ENCODE measurements around the gene CTDNEP1.
A peak's percentile ranks its signal among the peaks of the same experiment; 100 is the strongest.

CTDNEP1 gene

DNA sequence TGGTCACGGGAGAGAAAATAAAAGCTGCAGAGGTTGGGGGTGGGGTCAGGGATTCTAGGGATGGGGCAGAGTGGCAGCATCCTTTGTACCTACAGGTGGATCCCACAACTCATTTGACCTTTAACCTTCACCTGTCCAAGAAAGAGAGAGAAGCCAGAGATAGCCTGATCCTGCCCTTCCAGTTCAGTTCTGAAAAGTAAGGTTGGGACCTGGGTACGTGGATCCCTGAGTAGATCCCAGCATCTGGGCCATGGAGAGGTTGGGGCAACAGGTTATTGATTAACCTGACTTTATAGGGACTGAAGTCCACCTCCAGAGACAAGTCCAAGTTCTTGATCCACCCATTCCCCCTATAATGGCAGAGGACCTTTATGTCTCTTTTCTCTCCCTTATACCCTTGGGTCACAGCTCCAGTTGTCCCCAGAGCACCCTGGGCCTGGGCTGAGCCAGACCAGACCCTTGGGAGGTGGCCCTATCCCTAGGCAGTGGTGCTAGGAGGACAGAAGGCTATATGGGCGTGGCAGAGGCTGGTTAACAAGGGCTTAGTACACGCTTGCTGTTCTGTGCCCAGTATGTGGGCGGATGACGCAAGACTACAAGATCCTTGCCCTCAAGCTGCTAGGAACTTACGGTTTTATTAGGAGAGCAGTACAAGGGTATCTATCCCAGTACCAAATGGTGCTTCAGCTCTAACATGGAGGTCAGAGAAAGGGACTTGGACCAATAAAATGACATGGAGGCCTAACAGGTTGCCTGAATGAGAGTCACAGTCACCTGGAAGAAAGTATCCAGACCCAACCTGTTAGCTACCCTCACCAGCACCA, 7.4 kb upstream of the CTDNEP1 start:
- TF ChIP-seq, protein P1, sequence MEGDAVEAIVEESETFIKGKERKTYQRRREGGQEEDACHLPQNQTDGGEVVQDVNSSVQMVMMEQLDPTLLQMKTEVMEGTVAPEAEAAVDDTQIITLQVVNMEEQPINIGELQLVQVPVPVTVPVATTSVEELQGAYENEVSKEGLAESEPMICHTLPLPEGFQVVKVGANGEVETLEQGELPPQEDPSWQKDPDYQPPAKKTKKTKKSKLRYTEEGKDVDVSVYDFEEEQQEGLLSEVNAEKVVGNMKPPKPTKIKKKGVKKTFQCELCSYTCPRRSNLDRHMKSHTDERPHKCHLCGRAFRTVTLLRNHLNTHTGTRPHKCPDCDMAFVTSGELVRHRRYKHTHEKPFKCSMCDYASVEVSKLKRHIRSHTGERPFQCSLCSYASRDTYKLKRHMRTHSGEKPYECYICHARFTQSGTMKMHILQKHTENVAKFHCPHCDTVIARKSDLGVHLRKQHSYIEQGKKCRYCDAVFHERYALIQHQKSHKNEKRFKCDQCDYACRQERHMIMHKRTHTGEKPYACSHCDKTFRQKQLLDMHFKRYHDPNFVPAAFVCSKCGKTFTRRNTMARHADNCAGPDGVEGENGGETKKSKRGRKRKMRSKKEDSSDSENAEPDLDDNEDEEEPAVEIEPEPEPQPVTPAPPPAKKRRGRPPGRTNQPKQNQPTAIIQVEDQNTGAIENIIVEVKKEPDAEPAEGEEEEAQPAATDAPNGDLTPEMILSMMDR (IDR thresholded peaks at IDR 0.05), result no peak

DNA sequence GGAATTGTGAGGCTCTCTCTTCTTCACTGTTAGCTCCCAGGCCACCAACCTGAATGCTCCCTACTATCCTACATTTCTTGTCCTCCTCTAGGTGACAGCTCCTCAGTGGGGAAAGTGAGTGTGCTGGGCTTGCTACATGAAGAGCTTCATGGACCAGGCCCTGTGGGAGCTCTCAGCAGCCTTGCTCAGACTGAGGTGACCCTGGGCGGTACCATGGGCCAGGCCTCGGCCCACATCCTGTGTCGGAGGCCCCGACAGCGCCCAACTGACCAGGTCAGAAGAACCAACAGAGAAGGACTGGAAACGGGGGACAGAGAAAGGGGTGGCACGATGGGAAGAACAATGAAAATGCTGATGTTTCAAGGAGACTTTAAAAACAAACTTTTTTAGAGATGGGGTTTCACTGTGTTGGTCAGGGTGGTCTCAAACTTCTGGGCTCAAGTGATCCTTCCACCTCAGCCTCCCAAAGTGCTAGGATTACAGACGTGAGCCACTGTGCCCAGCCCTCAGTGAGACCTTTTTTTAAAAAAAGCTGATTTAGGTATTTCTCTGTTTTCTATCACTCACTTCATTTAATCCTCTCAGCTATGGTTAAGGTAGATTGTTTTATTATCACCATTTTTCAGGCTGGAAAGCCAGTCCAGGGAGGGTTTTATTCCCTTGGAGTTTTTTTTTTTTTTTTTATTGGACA, 5.4 kb upstream of the CTDNEP1 start:
- TF ChIP-seq, protein P1 (IDR thresholded peaks at IDR 0.05), result no peak

DNA sequence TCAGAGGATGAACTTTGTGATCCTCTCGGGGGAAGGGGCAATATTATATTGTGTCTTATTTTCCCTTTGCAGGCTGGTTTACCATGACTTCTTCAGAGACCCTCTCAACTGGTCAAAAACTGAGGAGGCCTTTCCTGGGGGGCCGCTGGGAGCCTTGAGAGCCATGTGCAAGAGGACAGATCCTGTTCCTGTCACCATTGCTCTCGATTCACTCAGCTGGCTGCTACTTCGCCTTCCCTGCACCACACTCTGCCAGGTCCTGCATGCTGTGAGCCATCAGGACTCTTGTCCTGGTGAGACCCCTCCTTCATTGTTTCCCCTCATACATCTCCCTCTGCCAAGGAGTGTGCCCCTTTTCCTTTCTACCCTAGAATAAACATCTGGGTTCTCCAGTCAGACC, 3.0 kb upstream of the CTDNEP1 start:
- TF ChIP-seq, protein P1 (IDR thresholded peaks at IDR 0.05), result no peak

DNA sequence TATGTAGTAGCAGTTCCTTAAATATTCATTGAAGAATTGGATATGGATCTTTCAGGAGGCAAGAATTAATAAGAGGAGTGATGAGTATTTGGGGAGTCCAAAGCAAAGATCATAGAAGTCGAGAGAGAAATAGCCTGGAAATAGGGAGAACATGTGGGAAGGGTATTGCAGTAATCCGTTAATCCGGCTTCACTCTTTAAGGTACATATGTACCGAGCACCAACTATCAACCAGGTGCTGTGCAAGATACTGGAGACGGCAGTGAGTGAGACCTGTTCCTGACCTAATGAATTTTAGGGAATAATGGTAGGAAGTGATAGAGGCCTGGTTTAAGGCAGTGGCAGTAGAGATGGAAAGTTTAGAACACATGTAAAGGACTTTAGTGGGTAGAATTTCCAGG, 1.5 kb upstream of the CTDNEP1 start:
- TF ChIP-seq, protein P1 (IDR thresholded peaks at IDR 0.05), result no peak

DNA sequence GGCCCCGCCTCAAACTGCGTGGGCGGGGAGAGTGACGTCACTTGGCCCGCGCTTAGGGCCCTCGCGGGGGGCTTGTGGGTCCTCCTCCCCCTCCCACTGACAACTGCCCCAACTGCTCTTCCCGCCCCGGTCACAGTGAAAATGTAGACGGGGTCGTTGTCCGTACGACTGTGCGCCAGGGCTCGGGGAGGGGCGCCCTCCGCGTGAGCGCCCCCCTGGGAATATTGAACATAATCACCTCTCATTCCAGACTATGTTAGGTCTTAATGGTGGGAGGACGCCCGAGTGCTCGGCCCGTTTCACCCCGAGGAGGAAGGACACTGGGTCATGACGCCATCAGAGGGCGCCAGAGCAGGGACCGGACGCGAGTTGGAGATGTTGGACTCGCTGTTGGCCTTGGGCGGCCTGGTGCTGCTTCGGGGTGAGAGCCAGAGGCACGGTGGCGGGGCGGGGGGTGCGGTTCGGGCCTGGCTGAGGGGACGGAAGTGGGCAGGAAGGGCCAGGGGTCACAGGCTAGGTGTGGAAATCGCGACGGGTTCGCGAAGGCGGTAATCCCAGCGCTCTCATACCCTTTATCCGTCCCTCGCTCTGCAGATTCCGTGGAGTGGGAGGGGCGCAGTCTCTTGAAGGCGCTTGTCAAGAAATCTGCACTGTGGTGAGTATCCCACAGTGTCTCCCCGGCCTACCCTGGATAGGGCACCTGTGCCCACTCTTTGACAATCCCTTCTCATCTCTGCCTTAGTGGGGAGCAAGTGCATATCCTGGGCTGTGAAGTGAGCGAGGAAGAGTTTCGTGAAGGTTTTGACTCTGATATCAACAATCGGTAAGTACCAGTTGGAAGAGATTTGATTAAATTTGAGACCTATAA, 876 bp upstream of the CTDNEP1 start, which contains the start of gene ELP5:
Gene ELP5, plus strand, starts transcription at position 40 of the 868 bp plus-strand sequence. Its CDS starts 336 bp downstream, at position 376.
- TF ChIP-seq, protein P1 (IDR thresholded peaks at IDR 0.05), result peak; percentile 55

DNA sequence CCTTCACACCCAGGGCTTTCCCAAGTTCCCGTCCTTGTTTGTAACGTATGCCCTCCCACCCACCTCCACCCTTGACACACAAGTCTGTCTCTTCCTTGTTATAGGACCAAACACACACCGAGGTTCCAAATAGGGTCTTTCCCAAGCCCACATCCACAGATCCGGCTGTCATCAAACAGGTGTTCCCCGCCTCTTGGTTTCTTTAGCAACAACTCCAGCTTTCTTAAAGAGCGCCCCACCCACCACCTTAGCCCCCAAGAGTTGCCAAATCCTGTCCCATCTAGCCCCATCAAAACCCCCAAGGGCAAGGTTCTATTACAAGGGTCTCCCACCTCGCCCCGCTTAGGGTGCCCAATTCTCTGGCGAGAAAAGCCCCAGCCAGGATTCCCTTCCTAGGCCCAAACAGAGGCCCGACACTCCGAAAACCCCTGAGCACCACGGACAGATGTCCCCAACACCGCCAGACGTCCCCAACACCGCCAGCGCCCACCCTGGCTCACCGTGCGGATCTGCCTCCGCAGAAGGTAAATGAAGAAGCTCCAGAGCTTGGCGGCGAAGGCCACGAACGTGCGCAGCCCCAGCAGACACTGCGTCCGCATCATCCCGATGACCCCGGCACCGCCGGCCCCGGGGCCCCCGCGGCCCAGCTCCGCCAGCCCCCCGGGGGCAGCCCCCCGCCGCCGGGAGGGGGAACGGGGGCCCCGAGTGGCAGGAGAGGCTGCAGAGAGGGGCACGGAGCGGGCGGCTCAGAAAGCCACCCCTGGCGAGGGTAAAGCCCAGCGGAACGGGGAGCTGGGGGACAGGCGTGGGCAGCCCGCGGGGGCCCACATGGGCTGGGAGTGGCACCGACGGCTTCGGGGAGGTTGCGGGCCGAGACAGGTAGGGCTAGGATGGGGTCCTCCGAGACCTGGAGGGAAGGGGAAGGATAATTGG, 573 bp downstream of the CTDNEP1 start:
- TF ChIP-seq, protein P1 (IDR thresholded peaks at IDR 0.05), result no peak

Measured in LNCAP (cell line).